ENCODE results near the gene PTTG1IP.

DNA sequence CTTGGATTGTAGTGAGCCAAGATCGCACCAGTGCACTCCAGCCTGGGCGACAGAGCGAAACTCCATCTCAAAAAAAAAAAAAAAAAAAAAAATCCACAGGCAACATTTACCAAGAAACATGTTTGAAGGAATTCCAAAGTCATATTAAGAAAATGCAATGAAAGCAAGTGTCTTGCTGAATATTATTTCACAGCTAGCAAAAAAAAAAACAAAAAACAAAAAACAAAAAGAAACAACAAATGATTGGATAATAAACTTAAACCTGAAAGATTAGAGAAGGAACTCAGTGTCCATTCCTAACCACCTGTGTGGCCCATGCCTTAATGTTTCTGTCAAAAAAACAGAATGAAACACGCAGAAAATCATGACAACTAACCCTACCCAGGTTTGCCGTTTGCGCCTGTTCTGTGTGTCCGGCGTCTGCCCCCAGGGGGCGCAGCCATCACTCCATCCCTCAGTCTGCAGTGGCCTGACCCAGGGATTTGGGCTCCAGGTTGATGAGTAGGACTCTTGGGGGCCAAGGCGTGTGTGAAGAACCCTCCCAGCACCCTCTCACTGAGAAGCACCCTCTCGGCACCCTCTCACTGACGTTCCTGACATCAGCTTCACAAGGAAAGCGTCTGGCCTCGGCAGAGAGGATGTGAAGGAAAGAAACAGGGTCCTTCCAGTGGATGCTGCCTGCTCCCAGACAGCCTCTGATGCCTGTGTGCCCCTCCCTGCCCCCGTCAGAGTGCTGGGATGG is 19.2 kb upstream of the PTTG1IP start:
- TF ChIP-seq, protein P1, sequence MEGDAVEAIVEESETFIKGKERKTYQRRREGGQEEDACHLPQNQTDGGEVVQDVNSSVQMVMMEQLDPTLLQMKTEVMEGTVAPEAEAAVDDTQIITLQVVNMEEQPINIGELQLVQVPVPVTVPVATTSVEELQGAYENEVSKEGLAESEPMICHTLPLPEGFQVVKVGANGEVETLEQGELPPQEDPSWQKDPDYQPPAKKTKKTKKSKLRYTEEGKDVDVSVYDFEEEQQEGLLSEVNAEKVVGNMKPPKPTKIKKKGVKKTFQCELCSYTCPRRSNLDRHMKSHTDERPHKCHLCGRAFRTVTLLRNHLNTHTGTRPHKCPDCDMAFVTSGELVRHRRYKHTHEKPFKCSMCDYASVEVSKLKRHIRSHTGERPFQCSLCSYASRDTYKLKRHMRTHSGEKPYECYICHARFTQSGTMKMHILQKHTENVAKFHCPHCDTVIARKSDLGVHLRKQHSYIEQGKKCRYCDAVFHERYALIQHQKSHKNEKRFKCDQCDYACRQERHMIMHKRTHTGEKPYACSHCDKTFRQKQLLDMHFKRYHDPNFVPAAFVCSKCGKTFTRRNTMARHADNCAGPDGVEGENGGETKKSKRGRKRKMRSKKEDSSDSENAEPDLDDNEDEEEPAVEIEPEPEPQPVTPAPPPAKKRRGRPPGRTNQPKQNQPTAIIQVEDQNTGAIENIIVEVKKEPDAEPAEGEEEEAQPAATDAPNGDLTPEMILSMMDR (IDR thresholded peaks at IDR 0.05; ENCODE audit: low read depth, low read length, poor library complexity, severe bottlenecking), result peak; percentile 97
- TF ChIP-seq EZH2phosphoT487 (IDR thresholded peaks at IDR 0.05; ENCODE audit: borderline replicate concordance, low read length), result no peak
